WTC11 (cell line): ENCODE data around the gene OAS1. TPM values are rescaled to one million over a fixed set of nuclear protein-coding genes. Genes with fewer than 3 reads are reported as not detected.

ENCODE experiments used
- ATAC-seq: fragments of 200-7000 bp; cut with Tn5 transposase; 2 replicates; pipeline ENCODE4 v1.10.0; 2021; ENCODE audit warnings: mild to moderate bottlenecking, moderate library complexity
- CTCF ChIA-PET: fragments of 300-600 bp; sonication (Branson Sonifier 250); formaldehyde crosslinking; loops from one replicate; lab custom pipeline; 2021; ENCODE audit warnings: antibody characterized with exemption; lab: Charles Lee
- POLR2A ChIA-PET: fragments of 350-600 bp; sonication (Branson Sonifier 250); formaldehyde crosslinking; loops from one replicate; lab custom pipeline; 2021; ENCODE audit warnings: antibody characterized with exemption; lab: Charles Lee
- DNase-seq: peaks from one replicate; pipeline ENCODE4 v3.0.0; 2021; ENCODE audit warnings: low spot score
- H3K27ac Mint-ChIP-seq: 2 replicates; pipeline ENCODE4 v1.8.0; 2021; ENCODE audit warnings: mixed read lengths
- H3K27me3 Mint-ChIP-seq: 2 replicates; pipeline ENCODE4 v1.8.0; 2021; ENCODE audit warnings: low read depth, mild to moderate bottlenecking, moderate library complexity, mixed read lengths
- H3K36me3 Mint-ChIP-seq: 2 replicates; pipeline ENCODE4 v1.8.0; 2021; ENCODE audit warnings: mixed read lengths
- H3K4me1 Mint-ChIP-seq: 2 replicates; pipeline ENCODE4 v1.8.0; 2022; ENCODE audit warnings: mixed read lengths
- H3K4me3 Mint-ChIP-seq: 2 replicates; pipeline ENCODE4 v1.8.0; 2021; ENCODE audit warnings: mild to moderate bottlenecking, moderate library complexity, mixed read lengths
- H3K9me3 Mint-ChIP-seq: 2 replicates; pipeline ENCODE4 v1.8.0; 2021; ENCODE audit warnings: mixed read lengths
- ATF1 ChIP-seq: sonication (generic); formaldehyde crosslinking; IDR thresholded peaks from 2 replicates; pipeline ENCODE4 v1.8.1; 2023; ENCODE audit warnings: mild to moderate bottlenecking, moderate library complexity, missing genetic modification reagents
- ATF3 ChIP-seq: sonication (generic); formaldehyde crosslinking; conservative IDR thresholded peaks from 2 replicates; pipeline ENCODE4 v1.8.1; 2022; ENCODE audit warnings: mild to moderate bottlenecking, missing genetic modification reagents
- ELF4 ChIP-seq: sonication (generic); formaldehyde crosslinking; IDR thresholded peaks from 2 replicates; pipeline ENCODE4 v1.8.1; 2022; ENCODE audit warnings: low read depth, mild to moderate bottlenecking, moderate library complexity, missing genetic modification reagents
- FOXP1 ChIP-seq: sonication (generic); formaldehyde crosslinking; IDR thresholded peaks from 2 replicates; pipeline ENCODE4 v1.8.0; 2022; ENCODE audit warnings: missing genetic modification reagents, mild to moderate bottlenecking, moderate library complexity, borderline replicate concordance
- FOXP4 ChIP-seq: sonication (generic); formaldehyde crosslinking; IDR thresholded peaks from 2 replicates; pipeline ENCODE4 v1.8.0; 2022; ENCODE audit warnings: mild to moderate bottlenecking, missing genetic modification reagents
- IRF2 ChIP-seq: sonication (generic); formaldehyde crosslinking; IDR thresholded peaks from 2 replicates; pipeline ENCODE4 v1.8.0; 2022; ENCODE audit warnings: low read depth, missing genetic modification reagents, borderline replicate concordance
- MYBL2 ChIP-seq: sonication (generic); formaldehyde crosslinking; IDR thresholded peaks from 2 replicates; pipeline ENCODE4 v1.8.1; 2023; ENCODE audit warnings: mild to moderate bottlenecking, moderate library complexity, missing genetic modification reagents
- NFATC4 ChIP-seq: fragments of 250-450 bp; sonication (Bioruptor Pico); IDR thresholded peaks from 2 replicates; pipeline ENCODE4 v1.9.0; 2021; ENCODE audit warnings: mild to moderate bottlenecking
- OVOL2 ChIP-seq: fragments of 250-450 bp; sonication (Bioruptor Pico); IDR thresholded peaks from 2 replicates; pipeline ENCODE4 v1.9.0; 2021; ENCODE audit warnings: mild to moderate bottlenecking, borderline replicate concordance
- PREB ChIP-seq: sonication (generic); formaldehyde crosslinking; IDR thresholded peaks from 2 replicates; pipeline ENCODE4 v1.8.1; 2022; ENCODE audit warnings: mild to moderate bottlenecking, missing genetic modification reagents, moderate library complexity, borderline replicate concordance
- TP53 ChIP-seq: sonication (generic); formaldehyde crosslinking; IDR thresholded peaks from 2 replicates; pipeline ENCODE4 v1.8.1; 2023; ENCODE audit warnings: mild to moderate bottlenecking, missing genetic modification reagents
- ZNF263 ChIP-seq: sonication (generic); formaldehyde crosslinking; IDR thresholded peaks from 2 replicates; pipeline ENCODE4 v1.8.1; 2022; ENCODE audit warnings: low read depth, mild to moderate bottlenecking, moderate library complexity, missing genetic modification reagents
- ZNF423 ChIP-seq: fragments of 250-450 bp; sonication (Bioruptor Pico); IDR thresholded peaks from 2 replicates; pipeline ENCODE4 v2.1.2; 2022; ENCODE audit warnings: mild to moderate bottlenecking, moderate library complexity
- ZNF532 ChIP-seq: fragments of 250-450 bp; sonication (Bioruptor Pico); IDR thresholded peaks from 2 replicates; pipeline ENCODE4 v1.9.0; 2021; ENCODE audit warnings: mild to moderate bottlenecking, borderline replicate concordance
- total RNA-seq: library from RNA; stranded (reverse); gene quantifications from 3 replicates; pipeline ENCODE4 v1.2.3, GENCODE V29; 2021

Gene OAS1
- total RNA-seq, 1 experiment from 2014 or later: 0.24 TPM

GRCh38 chr12:112885236-112885635, 21.5 kb upstream of the OAS1 start:
- ChIA-PET CTCF (no interaction called here), POLR2A (no interaction called here)
- no peak overlapping the region for H3K27ac Mint-ChIP-seq
- H3K36me3 Mint-ChIP-seq: peaks cover 7% of the 10 kb centered on the region
- DNase-seq: no peak
- no peak for ATAC-seq
- peaks cover 26% of the 10 kb centered on the region for H3K9me3 Mint-ChIP-seq
- no peak overlapping the region for H3K4me3 Mint-ChIP-seq
- H3K27me3 Mint-ChIP-seq: no peaks in the 10 kb centered on the region; the same call in 1 of the 2 replicates
- H3K4me1 Mint-ChIP-seq: no peaks in the 10 kb centered on the region
- TF ChIP-seq ELF4 (CRISPR knock-in tag) (no peak), TP53 (CRISPR knock-in tag) (no peak)

- no peaks in the 10 kb centered on the region; the same call in 1 of the 2 replicates for H3K27me3 Mint-ChIP-seq
- H3K36me3 Mint-ChIP-seq: peaks cover 7% of the 10 kb centered on the region
- ChIA-PET CTCF (no interaction called here), POLR2A (no interaction called here)
- TF ChIP-seq IRF2 (no peak), ZNF532 (CRISPR knock-in tag) (no peak), ATF1 (CRISPR knock-in tag) (no peak), ZNF263 (CRISPR knock-in tag) (no peak), ZNF423 (CRISPR knock-in tag) (no peak), OVOL2 (no peak), MYBL2 (CRISPR knock-in tag) (no peak), PREB (CRISPR knock-in tag) (no peak), FOXP4 (no peak), NFATC4 (no peak), ATF3 (CRISPR knock-in tag) (no peak), FOXP1 (CRISPR knock-in tag) (no peak)
- no peak for DNase-seq
- peaks cover 26% of the 10 kb centered on the region for H3K9me3 Mint-ChIP-seq
- no peak for ATAC-seq
- no peaks in the 10 kb centered on the region for H3K4me1 Mint-ChIP-seq
- no peak overlapping the region for H3K4me3 Mint-ChIP-seq
- no peak overlapping the region for H3K27ac Mint-ChIP-seq
These were observed 19.2 kb upstream of the OAS1 start for GRCh38 chr12:112887550-112887949.
